ENCODE data around the gene KIRREL3.

KIRREL3 gene

DNA sequence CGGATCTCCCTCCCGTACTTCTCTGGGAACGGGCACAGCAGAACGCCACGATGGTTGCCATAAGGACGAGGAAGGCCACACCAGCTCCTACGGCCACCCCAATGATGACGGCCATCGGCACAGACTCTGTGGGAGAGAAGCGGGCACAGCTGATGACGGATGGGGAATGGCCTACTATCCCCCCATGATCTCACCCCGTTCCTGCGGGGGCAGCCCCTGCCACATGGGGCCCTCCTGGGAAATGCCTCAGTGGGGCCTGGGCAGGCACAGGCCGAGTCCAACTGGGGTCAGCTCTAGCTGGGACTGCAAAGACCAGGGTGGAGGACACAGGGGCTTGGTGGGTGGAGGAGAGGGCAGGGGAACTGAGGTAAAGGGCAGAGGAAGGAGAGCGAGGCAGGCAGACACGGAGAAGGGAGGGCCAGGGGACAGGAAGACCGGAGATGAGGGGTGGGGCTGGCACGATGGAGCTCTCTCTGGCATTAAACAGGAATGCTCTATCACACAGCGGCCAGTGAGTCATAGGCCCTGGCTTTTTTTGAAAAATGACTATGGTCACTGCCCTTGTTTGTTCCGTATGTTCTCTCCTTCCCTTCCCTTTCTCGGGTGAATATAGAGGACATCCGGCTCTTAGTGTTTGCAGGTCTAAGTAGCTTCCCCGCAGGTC is 569.0 kb downstream of the KIRREL3 start:
- DNase-seq = no peak

DNA sequence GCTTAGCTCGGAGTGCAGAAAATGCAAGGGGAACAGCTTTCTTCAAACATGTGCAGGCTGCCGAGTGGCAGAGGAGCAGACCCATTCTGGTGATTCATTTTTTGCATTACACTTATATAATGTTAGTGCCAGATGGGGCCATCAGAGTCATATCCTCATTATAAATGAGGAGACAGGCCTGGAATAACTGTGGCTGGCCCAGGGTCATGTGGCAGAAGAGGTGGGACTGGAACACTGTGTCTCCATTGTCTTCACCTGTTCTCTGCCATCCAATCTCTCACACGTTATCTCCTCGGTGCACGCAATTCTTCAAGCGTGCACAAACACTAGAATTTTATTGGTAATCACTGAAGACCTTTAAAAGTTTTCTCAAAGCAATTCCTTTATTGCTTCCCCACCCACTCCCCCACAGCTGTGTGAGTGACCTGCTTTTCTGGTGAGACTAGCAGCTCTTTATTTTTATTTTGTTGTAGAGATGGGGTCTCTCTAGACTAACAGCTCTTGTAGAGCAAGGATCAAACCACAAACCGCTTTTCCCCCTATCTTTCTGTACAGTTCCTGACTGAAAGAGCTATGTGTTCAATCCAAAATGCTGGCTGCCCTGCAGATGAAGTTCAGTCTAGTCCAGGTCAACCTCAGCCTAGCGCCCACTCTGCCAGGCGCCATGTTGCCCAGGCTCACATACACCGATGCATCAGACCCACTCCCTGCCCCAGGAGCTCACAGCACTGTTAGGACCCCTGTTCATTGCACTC is 569.8 kb downstream of the KIRREL3 start:
- DNase-seq = no peak

DNA sequence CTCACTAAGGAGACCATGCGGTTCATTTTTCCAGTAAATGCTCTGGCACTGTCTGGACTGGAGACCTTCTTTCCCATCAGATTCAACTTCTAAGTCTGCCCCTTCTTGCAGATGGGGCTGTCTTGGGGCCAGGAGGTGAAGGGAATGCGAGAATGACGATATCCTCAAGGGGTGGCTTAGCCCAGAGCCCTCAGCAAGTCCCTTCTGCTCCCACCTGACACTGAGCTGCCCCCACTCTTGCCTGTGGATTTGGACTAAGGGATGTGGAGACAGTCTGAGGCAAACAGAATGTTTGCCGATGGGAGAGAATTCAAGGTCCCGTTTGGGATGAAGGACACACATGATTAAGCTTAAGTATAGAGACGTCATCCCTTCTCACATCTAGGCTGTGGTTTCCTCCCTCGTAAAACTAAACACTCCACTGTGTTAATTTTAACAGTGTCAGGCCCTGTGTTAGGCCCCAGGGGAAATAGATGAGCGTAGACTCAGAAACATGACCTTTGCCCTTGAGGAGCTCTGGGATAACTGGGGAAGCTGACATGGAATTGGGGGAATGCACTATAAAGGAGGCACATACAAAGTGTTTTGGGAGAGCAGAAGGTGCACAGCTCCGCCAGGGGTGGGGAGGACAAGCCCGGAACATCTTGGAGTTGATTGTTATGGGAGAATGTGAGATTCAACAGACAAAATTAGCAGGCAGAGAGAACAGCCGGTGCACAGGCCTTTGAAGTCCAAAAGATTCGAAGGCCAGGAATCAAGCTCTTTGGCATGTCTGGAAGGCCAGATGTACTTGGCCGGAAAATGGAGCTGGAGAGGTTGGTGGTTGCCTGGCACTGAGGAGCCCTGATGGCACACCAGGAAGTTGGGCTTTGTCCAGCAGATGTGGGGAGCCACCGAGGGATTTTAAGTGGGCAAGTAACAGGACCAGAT is 573.5 kb downstream of the KIRREL3 start:
- DNase-seq = no peak

- DNase-seq = no peak
These were observed 574.5 kb downstream of the KIRREL3 start for GRCh38 chr11:126426106-126426505.

GRCh38 chr11:126424471-126425039 is 576.0 kb downstream of the KIRREL3 start:
- DNase-seq = no peak

- no peak for DNase-seq
These were observed 576.8 kb downstream of the KIRREL3 start for GRCh38 chr11:126423743-126424142.

GRCh38 chr11:126423154-126423553 is 577.4 kb downstream of the KIRREL3 start:
- no peak for DNase-seq

GRCh38 chr11:126422446-126422845 is 578.1 kb downstream of the KIRREL3 start:
- no peak for DNase-seq

- DNase-seq = no peak
These were observed 579.3 kb downstream of the KIRREL3 start for GRCh38 chr11:126421271-126421671.

- DNase-seq = no peak
These were observed 579.8 kb downstream of the KIRREL3 start for GRCh38 chr11:126420698-126421256.

DNA sequence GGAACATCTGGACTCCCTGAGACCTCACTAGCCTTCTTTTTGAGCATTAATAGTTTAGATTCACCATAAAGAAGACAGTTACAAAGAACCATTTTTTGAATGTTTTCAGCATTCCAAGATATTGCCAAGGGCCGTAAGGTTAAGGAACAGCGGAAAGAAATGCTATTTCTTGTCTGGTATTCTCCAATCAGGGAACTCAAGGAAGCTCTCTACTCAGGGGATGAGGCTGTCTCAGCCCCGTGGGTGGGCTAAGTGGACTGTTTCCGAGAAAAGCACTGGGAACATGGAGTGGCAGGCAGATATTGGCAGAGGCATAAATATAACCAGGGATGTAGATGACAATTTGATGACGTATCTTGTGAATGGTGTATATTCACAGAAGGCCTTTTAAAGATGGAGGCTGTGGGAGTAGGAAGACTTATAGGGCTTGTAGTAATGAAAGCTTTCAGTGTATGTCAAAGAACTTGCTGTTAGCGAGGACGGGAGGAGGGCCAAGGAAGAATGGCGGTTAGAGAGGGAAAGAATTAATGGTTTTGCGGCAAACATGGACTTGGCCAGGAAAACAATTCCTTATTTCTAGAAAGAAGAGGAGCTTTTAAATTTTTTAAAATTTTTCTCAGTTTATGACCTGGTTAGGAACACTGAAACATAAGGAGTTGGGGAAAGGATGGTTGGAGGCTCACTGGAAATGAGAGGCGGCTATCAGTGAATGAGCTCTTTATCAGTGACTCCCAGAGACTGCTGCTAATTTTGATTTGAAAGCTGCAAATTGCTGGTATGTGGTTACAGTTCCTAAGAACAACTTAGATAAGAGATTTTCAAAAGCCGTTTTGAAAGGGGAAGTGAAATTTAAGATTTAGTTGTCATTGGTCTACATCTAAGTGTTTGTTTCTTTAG is 580.5 kb downstream of the KIRREL3 start:
- DNase-seq = no peak

DNA sequence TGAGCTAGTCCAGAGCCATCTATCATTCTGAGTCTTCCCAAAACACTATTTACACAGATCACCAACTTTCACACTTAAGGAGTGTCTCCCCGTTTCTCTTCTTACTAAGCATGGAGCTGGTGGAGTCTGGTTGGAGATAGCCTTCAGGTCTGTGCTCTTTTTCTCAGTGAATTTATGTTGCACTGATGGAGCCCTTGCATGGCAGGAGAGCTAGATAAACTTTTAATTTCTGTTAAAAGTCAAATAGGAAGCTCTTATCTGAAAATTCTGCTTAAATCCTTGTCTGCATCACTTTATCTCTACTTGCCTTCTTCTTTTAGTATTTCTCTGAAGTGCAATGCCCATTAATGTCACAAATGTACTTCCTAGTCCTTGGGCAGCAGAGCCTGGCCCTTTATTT is 581.7 kb downstream of the KIRREL3 start:
- DNase-seq = no peak

DNA sequence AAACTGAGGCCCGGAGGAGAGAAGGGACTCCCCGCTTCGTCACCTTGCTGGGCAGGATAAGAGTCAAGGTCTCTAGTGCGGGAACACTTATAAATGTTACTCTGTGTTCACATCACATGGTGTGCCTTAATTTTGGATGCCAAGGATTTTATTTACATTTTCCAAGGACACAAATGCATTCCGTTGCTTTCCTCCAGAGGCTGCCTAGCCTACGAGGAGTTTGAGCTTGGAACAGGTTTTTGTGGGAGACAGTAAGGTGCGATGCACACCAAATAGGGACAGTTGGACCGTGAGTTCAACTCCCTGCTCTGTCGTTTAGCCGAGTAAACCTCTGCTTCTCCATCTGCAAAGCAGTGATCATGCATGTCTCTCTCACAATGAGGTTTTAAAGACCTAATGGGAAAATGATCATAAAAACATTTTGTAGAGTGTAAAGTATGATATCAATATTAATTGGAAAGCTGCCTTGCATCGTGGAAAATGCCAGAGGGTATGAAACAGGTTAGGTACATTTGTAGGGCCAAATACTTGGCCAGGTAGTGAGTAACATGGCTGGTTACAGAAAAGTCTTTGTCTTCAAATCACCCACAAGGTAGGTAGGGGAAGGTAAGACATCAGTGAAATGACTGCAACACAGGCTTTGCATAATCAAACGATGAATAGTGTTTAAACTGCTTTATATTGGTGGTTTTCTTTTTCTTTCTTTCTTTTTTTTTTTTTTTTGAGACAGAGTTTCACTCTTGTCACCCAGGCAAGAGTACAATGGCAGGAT is 583.3 kb downstream of the KIRREL3 start:
- DNase-seq = no peak

DNA sequence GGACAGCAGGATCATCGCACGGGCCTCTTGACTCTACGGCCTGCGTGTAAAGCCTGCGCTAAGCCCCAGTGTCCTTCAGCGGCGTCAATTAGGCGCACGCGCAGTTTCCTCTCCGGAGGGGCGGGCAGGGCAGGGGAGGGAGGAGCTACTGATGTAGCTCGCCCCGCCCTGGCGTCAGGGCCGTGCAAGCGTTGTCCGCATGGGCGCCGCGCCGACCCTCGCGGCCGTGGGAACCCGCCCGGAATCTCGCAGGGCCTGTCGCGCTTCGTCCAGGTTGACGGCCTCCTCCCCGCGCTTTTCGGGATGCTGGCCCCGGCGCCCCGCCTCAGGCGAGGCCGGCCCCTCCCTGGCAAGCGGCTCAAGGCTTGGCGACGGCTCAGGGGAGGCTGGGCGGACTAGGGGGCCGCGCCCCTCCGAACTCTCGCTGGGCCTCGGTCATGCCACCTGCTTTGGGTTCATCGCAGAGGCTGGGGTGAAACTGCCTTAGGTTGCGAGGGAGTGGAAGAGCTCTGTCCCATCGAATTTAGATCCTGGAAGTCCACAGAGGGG is 584.0 kb downstream of the KIRREL3 start:
- DNase-seq = peak; percentile 81

DNA sequence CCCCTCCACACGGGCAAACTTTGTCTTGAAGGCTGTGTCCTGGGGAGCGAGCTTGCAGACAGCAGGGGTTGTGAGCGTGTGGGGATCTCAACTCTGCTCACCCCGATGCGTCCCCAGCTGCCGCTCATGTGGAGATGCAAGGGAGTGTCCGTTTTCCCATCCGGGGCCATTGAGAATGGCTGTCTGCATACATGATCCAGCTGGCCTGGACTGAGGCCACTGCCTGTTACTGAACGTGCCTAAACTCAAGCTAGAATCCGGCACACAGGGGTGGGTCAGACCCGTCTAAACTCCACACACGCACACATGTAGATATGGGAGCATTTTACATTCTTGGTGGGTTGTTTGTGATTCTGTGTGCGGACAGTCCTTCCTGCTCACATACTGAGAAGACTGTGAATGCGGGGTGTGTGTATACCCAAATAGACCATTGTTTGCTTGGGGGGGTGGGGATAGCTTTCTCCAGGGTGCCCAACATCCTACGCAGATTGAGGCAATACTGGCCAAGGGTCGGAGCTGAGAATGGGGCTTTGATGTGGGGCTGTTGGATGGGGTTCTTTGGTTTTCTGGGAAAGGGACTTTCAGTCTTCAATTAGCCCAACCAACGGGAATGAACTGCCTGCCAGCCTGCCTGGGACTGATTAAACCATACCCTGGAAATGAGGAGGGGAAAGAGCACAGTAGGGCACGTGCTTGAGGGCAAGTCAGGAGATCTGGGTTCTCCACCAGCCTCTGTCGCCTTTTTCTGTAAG is 584.7 kb downstream of the KIRREL3 start:
- DNase-seq = no peak

GRCh38 chr11:126415128-126415527 is 585.4 kb downstream of the KIRREL3 start:
- DNase-seq = no peak

DNA sequence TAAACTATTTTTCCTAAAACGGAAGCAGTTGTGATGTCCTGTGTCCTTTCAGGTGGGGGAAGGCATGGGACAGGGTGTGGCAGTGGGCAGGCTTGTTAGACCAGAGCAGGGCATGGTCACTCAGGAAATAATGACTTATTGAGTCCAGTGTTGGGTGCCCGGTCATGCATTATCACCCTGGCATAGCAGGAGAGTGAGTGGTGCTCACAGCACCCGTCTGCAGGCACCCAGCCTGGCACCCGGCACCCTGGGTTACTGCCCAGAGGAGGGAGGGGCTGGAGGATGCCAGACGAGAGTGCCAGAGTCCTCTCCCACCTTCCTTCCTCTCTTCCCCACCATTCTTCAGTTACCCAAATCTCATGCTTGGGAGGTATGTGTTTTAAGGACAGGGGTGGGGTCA is 586.0 kb downstream of the KIRREL3 start:
- no peak for DNase-seq

DNA sequence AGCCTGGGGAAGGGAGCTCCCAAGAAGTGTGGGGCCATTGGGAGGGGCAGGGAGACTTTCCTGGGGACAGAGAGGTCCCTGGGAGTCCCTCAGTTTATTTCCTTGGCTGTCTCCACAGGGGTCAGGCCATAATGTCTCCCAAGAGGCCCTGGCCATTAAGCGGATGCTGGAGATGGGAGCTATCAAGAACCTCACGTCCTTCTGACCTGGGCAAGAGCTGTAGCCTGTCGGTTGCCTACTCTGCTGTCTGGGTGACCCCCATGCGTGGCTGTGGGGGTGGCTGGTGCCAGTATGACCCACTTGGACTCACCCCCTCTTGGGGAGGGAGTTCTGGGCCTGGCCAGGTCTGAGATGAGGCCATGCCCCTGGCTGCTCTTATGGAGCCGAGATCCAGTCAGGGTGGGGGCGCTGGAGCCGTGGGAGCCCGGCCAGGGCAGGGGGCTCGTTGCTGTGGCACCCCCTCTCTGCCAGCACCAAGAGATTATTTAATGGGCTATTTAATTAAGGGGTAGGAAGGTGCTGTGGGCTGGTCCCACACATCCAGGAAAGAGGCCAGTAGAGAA is 586.6 kb downstream of the KIRREL3 start:
- no peak for DNase-seq

- no peak for DNase-seq
These were observed 587.1 kb downstream of the KIRREL3 start for GRCh38 chr11:126413426-126413825.
